A549 (cell line): ENCODE measurements around the gene GPATCH1.

Experiments used
- CTCF ChIP-seq: fragments of >200 bp; sonication (Bioruptor Twin); formaldehyde crosslinking; IDR thresholded peaks from 3 replicates; pipeline ENCODE4 v1.5.1; 2016
- JUN ChIP-seq, 2 experiments: fragments of >200 bp; sonication (Bioruptor Twin); formaldehyde crosslinking; IDR thresholded peaks; 2 replicates in 1 of 2; 3 replicates in 1 of 2; pipeline ENCODE4 v1.6.1; 2016 to 2017
- KDM1A ChIP-seq: fragments of 200-600 bp; sonication (generic); IDR thresholded peaks from 2 replicates; pipeline ENCODE4 v1.6.1; 2016; ENCODE audit warnings: low read depth, mild to moderate bottlenecking
- PBX3 ChIP-seq: IDR thresholded peaks from 2 replicates; pipeline ENCODE4 v1.6.1; 2012
- POLR2A ChIP-seq: IDR thresholded peaks from 2 replicates; pipeline ENCODE4 v1.6.1; 2012; ENCODE audit warnings: mild to moderate bottlenecking, low read length
- SREBF2 ChIP-seq: fragments of 450-650 bp; IDR thresholded peaks from 2 replicates; pipeline ENCODE4 v1.6.1; 2014; ENCODE audit warnings: mild to moderate bottlenecking, moderate library complexity
- USF2 ChIP-seq: fragments of 450-650 bp; IDR thresholded peaks from 2 replicates; pipeline ENCODE4 v1.6.1; 2014; ENCODE audit warnings: antibody characterized with exemption

- TF ChIP-seq CTCF (no peak), KDM1A (no peak), PBX3 (no peak), POLR2A (no peak), USF2 (no peak), SREBF2 (no peak), JUN (IDR thresholded peaks at IDR 0.05) (no peak)
These were observed 78.2 kb downstream of the GPATCH1 start for GRCh38 chr19:33159149-33159548.
